DND-41 (cell line): ENCODE measurements around the gene TCF25.

Experiments used
- ATAC-seq: fragments of 200-7000 bp; cut with Tn5 transposase; 3 replicates; pipeline ENCODE4 v1.9.1; 2021; ENCODE audit warnings: low read depth; ENCODE audit not compliant: insufficient read depth
- DNase-seq: peaks from one replicate; pipeline ENCODE4 v3.0.0-alpha.2; 2020
- H2AFZ ChIP-seq: 2 replicates; pipeline ENCODE4 v1.6.0; 2012; ENCODE audit warnings: low read depth, low read length
- H3K27ac ChIP-seq: 2 replicates; pipeline ENCODE4 v1.5.1; 2012; ENCODE audit warnings: low read length, inconsistent platforms
- H3K27me3 ChIP-seq: fragments of 200-600 bp; sonication (generic); 2 replicates; pipeline ENCODE4 v1.6.0; 2012; ENCODE audit warnings: low read length, mild to moderate bottlenecking, inconsistent platforms; ENCODE audit not compliant: insufficient read depth, poor library complexity
- H3K36me3 ChIP-seq: 2 replicates; pipeline ENCODE4 v1.5.1; 2012; ENCODE audit warnings: low read length, inconsistent platforms; ENCODE audit not compliant: insufficient read depth
- H3K4me1 ChIP-seq: 2 replicates; pipeline ENCODE4 v1.5.1; 2012; ENCODE audit warnings: mild to moderate bottlenecking, low read length; ENCODE audit not compliant: insufficient read depth
- H3K4me2 ChIP-seq: 2 replicates; pipeline ENCODE4 v1.6.0; 2012; ENCODE audit warnings: mild to moderate bottlenecking, moderate library complexity, low read length, inconsistent platforms; ENCODE audit not compliant: insufficient read depth
- H3K4me3 ChIP-seq, 2 experiments: fragments of 200-600 bp in 1 of 2; shearing (Covaris generic) in 1 of 2; 2 replicates each; pipeline ENCODE4 v1.5.1; 2012 to 2016; ENCODE audit warnings: inconsistent platforms in 2 of 2, low read length in 2 of 2, mild to moderate bottlenecking in 2 of 2, low read depth in 1 of 2, moderate library complexity in 1 of 2
- H3K79me2 ChIP-seq: 2 replicates; pipeline ENCODE4 v1.6.0; 2012; ENCODE audit warnings: low read length, inconsistent platforms; ENCODE audit not compliant: insufficient read depth
- H3K9ac ChIP-seq: 2 replicates; pipeline ENCODE4 v1.6.0; 2012; ENCODE audit warnings: low read depth, mild to moderate bottlenecking, inconsistent platforms, low read length, moderate library complexity
- H3K9me3 ChIP-seq: 2 replicates; pipeline ENCODE4 v1.5.1; 2012; ENCODE audit warnings: low read length, moderate library complexity, mild to moderate bottlenecking, inconsistent platforms; ENCODE audit not compliant: insufficient read depth, severe bottlenecking
- H4K20me1 ChIP-seq: 2 replicates; pipeline ENCODE4 v1.6.0; 2012; ENCODE audit warnings: low read length; ENCODE audit not compliant: insufficient read depth
- EZH2 ChIP-seq: IDR thresholded peaks from 3 replicates; pipeline ENCODE4 v1.6.1; 2012; ENCODE audit warnings: borderline replicate concordance, low read depth, mild to moderate bottlenecking, moderate library complexity, low read length, inconsistent platforms; ENCODE audit not compliant: severe bottlenecking
- TF ChIP-seq, protein P1 (sequence below): IDR thresholded peaks from 2 replicates; pipeline ENCODE4 v1.5.1; 2012; ENCODE audit warnings: borderline replicate concordance, low read length, moderate library complexity, mild to moderate bottlenecking; ENCODE audit not compliant: poor library complexity, severe bottlenecking; ENCODE audit errors: extremely low read depth

Gene TCF25

GRCh38 chr16:89946515-89946914 lies 73.1 kb downstream of the TCF25 start:
- H4K20me1 ChIP-seq = no peaks in the 10 kb centered on the region; the same call in 1 of the 2 replicates
- H2AFZ ChIP-seq = no peak overlapping the region
- TF ChIP-seq EZH2 = no peak
- TF ChIP-seq, protein P1, sequence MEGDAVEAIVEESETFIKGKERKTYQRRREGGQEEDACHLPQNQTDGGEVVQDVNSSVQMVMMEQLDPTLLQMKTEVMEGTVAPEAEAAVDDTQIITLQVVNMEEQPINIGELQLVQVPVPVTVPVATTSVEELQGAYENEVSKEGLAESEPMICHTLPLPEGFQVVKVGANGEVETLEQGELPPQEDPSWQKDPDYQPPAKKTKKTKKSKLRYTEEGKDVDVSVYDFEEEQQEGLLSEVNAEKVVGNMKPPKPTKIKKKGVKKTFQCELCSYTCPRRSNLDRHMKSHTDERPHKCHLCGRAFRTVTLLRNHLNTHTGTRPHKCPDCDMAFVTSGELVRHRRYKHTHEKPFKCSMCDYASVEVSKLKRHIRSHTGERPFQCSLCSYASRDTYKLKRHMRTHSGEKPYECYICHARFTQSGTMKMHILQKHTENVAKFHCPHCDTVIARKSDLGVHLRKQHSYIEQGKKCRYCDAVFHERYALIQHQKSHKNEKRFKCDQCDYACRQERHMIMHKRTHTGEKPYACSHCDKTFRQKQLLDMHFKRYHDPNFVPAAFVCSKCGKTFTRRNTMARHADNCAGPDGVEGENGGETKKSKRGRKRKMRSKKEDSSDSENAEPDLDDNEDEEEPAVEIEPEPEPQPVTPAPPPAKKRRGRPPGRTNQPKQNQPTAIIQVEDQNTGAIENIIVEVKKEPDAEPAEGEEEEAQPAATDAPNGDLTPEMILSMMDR = no peak
- peaks cover 15% of the 10 kb centered on the region for H3K4me1 ChIP-seq
- no peak for DNase-seq
- no peaks in the 10 kb centered on the region for H3K79me2 ChIP-seq
- no peaks in the 10 kb centered on the region for H3K9me3 ChIP-seq
- no peak overlapping the region for H3K9ac ChIP-seq
- no peak for ATAC-seq
- no peak overlapping the region for H3K4me2 ChIP-seq
- H3K27ac ChIP-seq = no peak overlapping the region
- no peak overlapping the region for H3K4me3 ChIP-seq
- H3K36me3 ChIP-seq = no peaks in the 10 kb centered on the region
- H3K27me3 ChIP-seq = peaks cover 5% of the 10 kb centered on the region

- no peaks in the 10 kb centered on the region for H3K36me3 ChIP-seq
- peaks cover 15% of the 10 kb centered on the region for H3K4me1 ChIP-seq
- H2AFZ ChIP-seq = no peak overlapping the region
- DNase-seq (no peak), ATAC-seq (no peak)
- peaks cover 8% of the 10 kb centered on the region for H4K20me1 ChIP-seq
- peaks cover 5% of the 10 kb centered on the region for H3K27me3 ChIP-seq
- peak overlapping the region; percentile 27 to 64; a peak in 3 of 4 replicates for H3K4me3 ChIP-seq
- no peaks in the 10 kb centered on the region for H3K9me3 ChIP-seq
- no peak for TF ChIP-seq EZH2
- TF ChIP-seq, protein P1 = no peak
- H3K4me2 ChIP-seq = peak overlapping the region; percentile 91
- H3K9ac ChIP-seq = peak overlapping the region; percentile 58
- no peaks in the 10 kb centered on the region for H3K79me2 ChIP-seq
- H3K27ac ChIP-seq = no peak overlapping the region
Measured at GRCh38 chr16:89949121-89949742, 75.8 kb downstream of the TCF25 start.

- no peaks in the 10 kb centered on the region for H3K9me3 ChIP-seq
- H2AFZ ChIP-seq = no peak overlapping the region
- TF ChIP-seq, protein P1 = no peak
- no peak for TF ChIP-seq EZH2
- no peaks in the 10 kb centered on the region for H3K36me3 ChIP-seq
- no peak overlapping the region; the same call in 1 of the 2 replicates for H3K9ac ChIP-seq
- H3K27me3 ChIP-seq = peaks cover 4% of the 10 kb centered on the region
- no peaks in the 10 kb centered on the region for H3K79me2 ChIP-seq
- DNase-seq = no peak
- peaks cover 15% of the 10 kb centered on the region for H3K4me1 ChIP-seq
- H3K4me3 ChIP-seq = peak overlapping the region in 1 of 2 experiments; percentile 64; a peak in 2 of 4 replicates
- H3K27ac ChIP-seq = no peak overlapping the region
- H4K20me1 ChIP-seq = peaks cover 8% of the 10 kb centered on the region
- no peak for ATAC-seq
- peak overlapping the region; percentile 91 for H3K4me2 ChIP-seq
Measured at GRCh38 chr16:89949756-89950155, 76.4 kb downstream of the TCF25 start.
